Coronary artery (tissue), 2 donors: ENCODE measurements around the gene GRK7.

Experiments
- DNase-seq: peaks from one replicate; pipeline ENCODE4 v3.0.0-alpha.2; 2017; ENCODE audit warnings: low spot score
- H3K27ac ChIP-seq, 2 donors: fragments of 200-600 bp; sonication (generic); one replicate each; pipeline ENCODE4 v1.5.1; 2016 to 2019
- H3K4me3 ChIP-seq: fragments of 200-600 bp; sonication (generic); 2 replicates; pipeline ENCODE4 v1.5.1; 2016; ENCODE audit warnings: mild to moderate bottlenecking, moderate library complexity
- TF ChIP-seq, protein P1 (sequence below): fragments of 200-600 bp; sonication (generic); IDR thresholded peaks from one replicate; pipeline ENCODE4 v1.5.1; 2019; ENCODE audit warnings: antibody characterized with exemption

Gene GRK7

DNA sequence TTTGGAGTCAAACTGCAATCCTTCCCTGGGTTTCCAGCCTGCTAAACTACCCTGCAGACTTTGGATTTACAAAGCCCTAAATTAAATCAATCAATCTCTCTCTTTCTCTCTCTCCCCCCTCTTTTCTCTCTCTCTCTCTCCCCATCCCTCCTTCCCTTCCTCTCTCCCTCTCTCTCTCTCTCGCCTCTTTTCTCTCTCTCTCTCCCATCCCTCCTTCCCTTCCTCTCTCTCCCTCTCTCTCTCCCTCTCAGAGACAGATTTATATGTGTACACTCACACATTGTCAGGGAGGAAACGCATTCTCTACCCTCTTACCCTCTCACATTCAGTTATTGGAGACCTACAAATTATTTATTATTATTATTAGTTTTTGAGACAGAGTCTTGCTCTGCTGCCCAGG, 47.0 kb downstream of the GRK7 start:
- DNase-seq = no peak
- Histone ChIP-seq H3K4me3 (no peak overlapping the region), H3K27ac (no peak overlapping the region)
- TF ChIP-seq, protein P1, sequence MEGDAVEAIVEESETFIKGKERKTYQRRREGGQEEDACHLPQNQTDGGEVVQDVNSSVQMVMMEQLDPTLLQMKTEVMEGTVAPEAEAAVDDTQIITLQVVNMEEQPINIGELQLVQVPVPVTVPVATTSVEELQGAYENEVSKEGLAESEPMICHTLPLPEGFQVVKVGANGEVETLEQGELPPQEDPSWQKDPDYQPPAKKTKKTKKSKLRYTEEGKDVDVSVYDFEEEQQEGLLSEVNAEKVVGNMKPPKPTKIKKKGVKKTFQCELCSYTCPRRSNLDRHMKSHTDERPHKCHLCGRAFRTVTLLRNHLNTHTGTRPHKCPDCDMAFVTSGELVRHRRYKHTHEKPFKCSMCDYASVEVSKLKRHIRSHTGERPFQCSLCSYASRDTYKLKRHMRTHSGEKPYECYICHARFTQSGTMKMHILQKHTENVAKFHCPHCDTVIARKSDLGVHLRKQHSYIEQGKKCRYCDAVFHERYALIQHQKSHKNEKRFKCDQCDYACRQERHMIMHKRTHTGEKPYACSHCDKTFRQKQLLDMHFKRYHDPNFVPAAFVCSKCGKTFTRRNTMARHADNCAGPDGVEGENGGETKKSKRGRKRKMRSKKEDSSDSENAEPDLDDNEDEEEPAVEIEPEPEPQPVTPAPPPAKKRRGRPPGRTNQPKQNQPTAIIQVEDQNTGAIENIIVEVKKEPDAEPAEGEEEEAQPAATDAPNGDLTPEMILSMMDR = no peak

DNA sequence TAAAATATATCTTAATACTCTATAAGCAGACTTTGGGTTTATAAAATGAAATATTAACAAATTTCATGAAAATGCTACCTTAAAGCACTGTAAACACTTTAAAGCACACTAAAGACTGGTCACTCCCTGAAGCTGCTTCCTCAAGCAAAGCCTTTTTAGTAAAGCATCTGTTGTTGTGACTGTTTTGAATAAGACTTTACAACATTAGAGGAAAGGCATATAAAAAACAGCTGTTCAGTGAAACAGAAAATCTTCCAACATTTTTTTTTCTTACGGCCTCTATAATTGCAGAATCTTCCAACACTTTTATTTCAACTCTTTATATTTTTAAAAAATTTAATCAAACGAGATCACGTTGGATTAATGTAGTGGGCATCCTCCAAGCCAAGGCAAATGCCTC, 48.1 kb downstream of the GRK7 start:
- DNase-seq = no peak
- Histone ChIP-seq H3K4me3 (no peak overlapping the region), H3K27ac (no peak overlapping the region)
- TF ChIP-seq, protein P1 = no peak

DNA sequence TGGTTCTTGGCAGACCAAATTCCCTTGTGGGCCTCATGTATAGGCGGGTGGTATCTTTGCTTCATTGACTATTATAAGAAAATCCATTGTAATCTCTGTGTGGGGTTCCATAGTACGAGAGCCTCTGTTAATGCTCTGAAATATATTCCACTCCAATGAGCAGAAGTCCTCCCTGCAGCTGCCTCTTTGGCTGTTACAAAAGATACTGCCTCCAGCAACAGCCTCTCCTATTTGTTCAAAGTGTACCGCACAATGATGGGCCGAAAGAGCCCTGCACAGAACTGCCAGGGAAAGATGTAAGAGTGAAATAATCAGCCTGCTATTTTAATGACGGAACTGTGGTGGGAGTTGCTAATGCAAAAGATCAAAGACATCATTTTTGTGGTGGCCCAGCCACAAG, 48.9 kb downstream of the GRK7 start:
- TF ChIP-seq, protein P1 = no peak
- no peak for DNase-seq
- Histone ChIP-seq H3K27ac (no peak overlapping the region), H3K4me3 (no peak overlapping the region)

DNA sequence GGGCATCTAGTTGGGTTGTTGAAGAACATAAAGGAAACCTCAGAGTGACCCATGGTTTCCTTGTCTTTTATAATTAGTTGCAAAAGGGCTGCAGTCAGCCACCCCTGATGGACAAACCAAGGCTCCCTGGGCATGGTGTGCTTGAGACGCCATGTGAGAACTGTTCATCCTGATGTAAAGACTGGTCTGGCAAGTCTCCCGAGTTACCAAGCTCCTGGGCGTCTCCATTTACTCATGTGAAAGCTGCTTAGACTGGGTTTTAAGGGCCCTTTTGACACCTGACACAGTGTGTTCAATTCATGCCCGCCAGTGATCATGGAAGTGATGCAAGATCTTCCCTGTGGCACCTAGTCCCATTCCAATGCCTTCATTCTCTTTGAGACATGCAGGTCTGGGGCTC, 49.4 kb downstream of the GRK7 start:
- TF ChIP-seq, protein P1 = no peak
- DNase-seq = no peak
- Histone ChIP-seq H3K27ac (no peak overlapping the region), H3K4me3 (no peak overlapping the region)
